Measurements from ENCODE around the gene SPA17. TPM values are rescaled to one million over a fixed set of nuclear protein-coding genes. Genes with fewer than 3 reads are reported as not detected.

Gene SPA17
- total and polyA plus RNA-seq, 2 of the 8 experiments (the other 6 are each of a cell fraction or from before 2014, with no cell fraction given): 3.7 to 5.2 TPM

DNA sequence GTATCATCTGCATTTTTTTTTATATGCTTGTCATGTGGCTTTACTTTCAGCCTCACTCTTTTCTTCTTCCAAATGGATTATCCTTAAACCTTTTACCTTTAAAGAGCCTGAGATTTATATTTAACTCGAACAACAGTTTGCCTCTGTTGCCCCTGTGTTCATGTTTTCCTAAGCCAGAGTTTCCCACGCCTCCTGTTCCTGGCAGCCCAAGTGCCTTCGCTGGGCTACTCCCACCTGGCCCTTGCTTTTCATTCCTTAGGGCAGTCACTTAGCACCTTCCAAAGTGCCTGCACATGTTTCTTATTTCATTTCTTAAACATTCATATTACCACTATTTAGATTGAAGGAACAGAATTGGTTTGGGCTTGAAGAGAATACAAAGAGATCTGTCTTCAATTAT is 37.8 kb upstream of the SPA17 start (continued):
- TF ChIP-seq JUND (IDR thresholded peaks at IDR 0.05; ENCODE audit: low read length): no peak
- TF ChIP-seq USF2 (IDR thresholded peaks at IDR 0.05; ENCODE audit: low read length): no peak
- no peak for TF ChIP-seq KDM5A (IDR thresholded peaks at IDR 0.05; ENCODE audit: low read length)
- no peak for TF ChIP-seq CTBP2 (IDR thresholded peaks at IDR 0.05; ENCODE audit: borderline replicate concordance, insufficient read depth, insufficient read length, low read length)
- no peak for TF ChIP-seq POU5F1 (IDR thresholded peaks at IDR 0.05; ENCODE audit: low read depth, low read length)
- no peak for TF ChIP-seq CBX8 (IDR thresholded peaks at IDR 0.05; ENCODE audit: borderline replicate concordance, low read depth, low read length)
- TF ChIP-seq GABPA (IDR thresholded peaks at IDR 0.05; ENCODE audit: borderline replicate concordance, insufficient read depth, low read length): no peak

Data from H1 (cell line).